Measurements from ENCODE around the gene MAEA.

MAEA gene

DNA sequence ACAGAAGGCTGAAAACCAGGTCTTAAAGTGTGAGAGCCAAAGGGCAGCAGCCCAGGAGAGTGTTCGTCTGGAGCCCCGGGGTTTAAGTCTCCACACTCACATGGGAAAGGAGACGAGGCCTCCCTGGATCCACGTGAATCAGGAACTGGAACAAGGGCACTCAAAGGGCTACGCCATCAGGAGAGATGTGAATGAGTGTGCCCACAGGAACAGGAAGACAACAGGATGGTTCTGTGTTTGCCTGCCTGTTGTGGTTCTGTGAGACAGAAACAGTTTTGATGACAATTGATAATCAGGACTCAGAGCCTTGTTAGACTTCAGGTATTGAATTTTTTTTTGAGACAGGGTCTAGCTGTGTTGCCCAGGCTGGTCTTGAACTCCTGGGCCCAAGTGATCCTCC lies 35.9 kb upstream of the MAEA start:
- H3K9ac ChIP-seq, result no peak overlapping the region
- no peak for TF ChIP-seq Cebpa-rat (IDR thresholded peaks at IDR 0.05)
- H3K36me3 ChIP-seq, result peaks cover 22 to 52% (median 41%) of the 10 kb centered on the region in 11 experiments; a peak in 20 of 22 replicates
- peaks cover 15 to 21% (median 17%) of the 10 kb centered on the region in 10 experiments for H3K4me1 ChIP-seq
- H3K27me3 ChIP-seq, result no peaks in the 10 kb centered on the region
- H3K4me3 ChIP-seq, result peak overlapping the region in 1 of 10 experiments; percentile 7; a peak in 1 of 20 replicates
- no peak overlapping the region for H3K4me2 ChIP-seq
- peaks cover 77 to 85% (median 84%) of the 10 kb centered on the region in 11 experiments for H3K9me3 ChIP-seq (replicated peaks in 1 of 11)
- H3K27ac ChIP-seq, result no peak overlapping the region
- H4K20me1 ChIP-seq, result no peaks in the 10 kb centered on the region

- no peak overlapping the region for H3K4me2 ChIP-seq
- no peak for TF ChIP-seq Cebpa-rat (IDR thresholded peaks at IDR 0.05)
- H3K4me3 ChIP-seq, result no peak overlapping the region
- peaks cover 22 to 26% (median 24%) of the 10 kb centered on the region in 10 experiments for H3K4me1 ChIP-seq
- H3K27ac ChIP-seq, result no peak overlapping the region
- H3K36me3 ChIP-seq, result peaks cover 22 to 52% (median 41%) of the 10 kb centered on the region in 11 experiments; a peak in 20 of 22 replicates
- no peak overlapping the region for H3K9ac ChIP-seq
- H3K27me3 ChIP-seq, result no peaks in the 10 kb centered on the region
- peaks cover 80 to 88% (median 87%) of the 10 kb centered on the region in 11 experiments for H3K9me3 ChIP-seq (replicated peaks in 1 of 11)
- H4K20me1 ChIP-seq, result no peaks in the 10 kb centered on the region
Observed at GRCh38 chr4:1255151-1255550, 34.5 kb upstream of the MAEA start.

DNA sequence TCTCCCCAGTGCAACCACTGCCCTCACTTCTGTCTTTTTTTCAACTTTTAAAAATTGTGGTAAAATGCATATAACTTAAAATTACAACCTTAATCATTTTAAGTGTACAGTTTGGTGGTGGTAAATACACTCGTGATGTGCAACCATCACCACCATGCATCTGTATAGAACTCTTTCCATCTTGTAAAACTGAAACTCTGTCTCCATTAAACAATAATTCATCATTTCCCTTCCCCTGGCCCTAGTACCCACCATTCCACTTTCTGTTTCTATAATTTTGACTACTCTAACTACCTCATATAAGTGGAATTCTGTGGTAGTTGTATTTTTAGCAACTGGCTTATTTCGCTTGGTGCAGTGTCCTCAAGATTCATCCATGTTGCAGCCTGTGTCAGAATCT lies 34.0 kb upstream of the MAEA start:
- H3K4me1 ChIP-seq, result peaks cover 22 to 26% (median 24%) of the 10 kb centered on the region in 10 experiments
- no peaks in the 10 kb centered on the region for H3K27me3 ChIP-seq
- no peak overlapping the region for H3K4me3 ChIP-seq
- peaks cover 80 to 85% (median 84%) of the 10 kb centered on the region in 11 experiments for H3K9me3 ChIP-seq (replicated peaks in 1 of 11)
- H3K27ac ChIP-seq, result no peak overlapping the region
- H3K36me3 ChIP-seq, result peaks cover 22 to 51% (median 38%) of the 10 kb centered on the region in 11 experiments; a peak in 20 of 22 replicates
- H3K9ac ChIP-seq, result no peak overlapping the region
- H4K20me1 ChIP-seq, result no peaks in the 10 kb centered on the region
- no peak for TF ChIP-seq Cebpa-rat (IDR thresholded peaks at IDR 0.05)
- no peak overlapping the region for H3K4me2 ChIP-seq

DNA sequence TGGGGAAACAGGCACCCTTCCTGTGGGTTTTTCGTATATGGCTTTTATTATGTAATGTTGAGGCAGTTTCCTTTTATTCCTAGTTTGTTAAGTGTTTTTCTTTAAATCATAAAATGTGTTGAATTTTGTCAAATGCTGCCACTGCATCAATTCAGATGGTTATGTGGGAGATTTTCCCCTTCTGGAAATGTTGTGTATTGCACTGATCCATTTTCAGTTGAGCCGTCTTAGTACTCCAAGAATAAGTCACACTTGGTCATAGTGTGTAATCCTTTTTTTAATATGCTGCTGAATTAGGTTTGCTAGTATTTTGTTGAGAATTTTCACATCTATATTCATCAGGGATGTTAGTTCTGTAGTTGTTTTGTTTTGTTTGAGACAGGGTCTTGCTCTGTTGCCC lies 31.2 kb upstream of the MAEA start:
- peaks cover 21 to 29% (median 26%) of the 10 kb centered on the region in 10 experiments for H3K4me1 ChIP-seq
- no peak for TF ChIP-seq Cebpa-rat (IDR thresholded peaks at IDR 0.05)

DNA sequence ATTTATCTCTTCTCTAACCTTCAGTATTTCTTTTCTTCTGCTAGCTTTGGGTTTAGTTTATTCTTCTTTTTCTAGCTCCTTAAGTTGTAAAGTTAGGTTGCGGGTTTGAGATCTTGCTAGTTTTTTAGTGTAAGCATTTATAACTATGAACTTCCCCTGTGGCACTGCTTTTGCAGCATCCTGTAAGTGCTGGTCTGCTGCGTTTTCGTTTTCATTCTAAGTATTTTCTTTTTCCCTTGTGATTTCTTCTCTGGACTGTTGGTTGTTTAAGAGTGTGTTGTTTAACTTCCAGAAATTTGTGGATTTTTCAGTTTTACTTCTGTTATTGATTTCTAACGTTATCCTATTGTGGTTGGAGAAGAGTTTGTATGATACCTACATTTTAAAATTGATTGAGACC lies 29.7 kb upstream of the MAEA start:
- Histone ChIP-seq H3K36me3 (peaks cover 0 to 19% (median 7%) of the 10 kb centered on the region in 11 experiments; a peak in 12 of 22 replicates), H3K4me3 (no peak overlapping the region; a peak in 1 of 20 replicates), H3K9me3 (replicated peaks in 1 of 11) (peaks cover 41 to 70% (median 56%) of the 10 kb centered on the region in 11 experiments), H3K4me1 (peaks cover 21 to 29% (median 26%) of the 10 kb centered on the region in 10 experiments), H3K9ac (peak overlapping the region in 10 of 11 experiments; percentile 21 to 69 (median 46); a peak in 16 of 22 replicates), H3K27me3 (no peaks in the 10 kb centered on the region), H3K4me2 (peak overlapping the region; percentile 43 to 79 (median 72)), H3K27ac (peak overlapping the region; percentile 3 to 86 (median 74); a peak in 20 of 22 replicates), H4K20me1 (no peaks in the 10 kb centered on the region; a peak in 1 of 22 replicates)
- no peak for TF ChIP-seq Cebpa-rat (IDR thresholded peaks at IDR 0.05)

More for the DNA sequence above, 31.2 kb upstream of the MAEA start:
- Histone ChIP-seq H3K27ac (no peak overlapping the region), H3K9ac (no peak overlapping the region), H3K27me3 (no peaks in the 10 kb centered on the region), H3K4me2 (peak overlapping the region in 1 of 11 experiments; percentile 72; a peak in 1 of 22 replicates), H3K36me3 (peaks cover 0 to 23% (median 10%) of the 10 kb centered on the region in 11 experiments; a peak in 18 of 22 replicates), H4K20me1 (no peaks in the 10 kb centered on the region), H3K9me3 (replicated peaks in 1 of 11) (peaks cover 56 to 70% (median 59%) of the 10 kb centered on the region in 11 experiments), H3K4me3 (no peak overlapping the region)

DNA sequence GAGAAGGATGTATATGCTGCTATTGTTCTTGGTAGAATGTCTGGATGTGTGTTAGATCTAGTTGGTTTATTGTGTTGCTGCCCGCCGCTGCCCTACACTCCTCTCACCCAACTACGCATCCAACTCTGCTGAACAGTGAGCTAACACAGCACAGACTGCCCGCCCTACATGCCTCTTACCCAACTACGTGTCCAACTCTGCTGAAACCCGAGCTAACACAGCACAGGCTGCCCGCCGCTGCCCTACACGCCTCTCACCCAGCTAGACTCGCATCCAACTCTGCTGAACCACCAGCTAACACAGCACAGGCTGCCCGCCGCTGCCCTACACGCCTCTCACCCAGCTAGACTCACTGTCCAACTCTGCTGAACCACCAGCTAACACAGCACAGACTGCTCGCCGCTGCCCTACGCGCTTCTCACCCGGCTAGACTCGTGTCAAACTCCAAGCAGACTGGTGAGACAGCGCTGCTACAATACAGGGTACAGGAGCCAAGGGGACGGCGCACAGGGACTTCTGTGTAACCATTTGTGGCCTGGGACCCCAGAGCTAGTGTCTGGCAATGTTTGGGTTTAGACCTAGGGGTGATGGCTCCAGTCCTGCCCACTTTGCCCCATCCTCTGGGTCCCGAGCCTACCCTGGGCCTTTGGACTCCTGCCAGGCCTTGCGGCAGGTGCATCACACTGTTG lies 29.1 kb upstream of the MAEA start:
- Histone ChIP-seq H3K9me3 (replicated peaks in 1 of 11) (peaks cover 35 to 69% (median 54%) of the 10 kb centered on the region in 11 experiments), H3K4me3 (no peak overlapping the region), H3K27me3 (no peaks in the 10 kb centered on the region), H3K27ac (peak overlapping the region; percentile 3 to 86 (median 74); a peak in 21 of 22 replicates), H3K4me2 (peak overlapping the region; percentile 43 to 79 (median 72)), H3K9ac (peak overlapping the region in 10 of 11 experiments; percentile 21 to 69 (median 46); a peak in 19 of 22 replicates), H3K4me1 (peaks cover 21 to 29% (median 26%) of the 10 kb centered on the region in 10 experiments), H3K36me3 (peaks cover 0 to 23% (median 9%) of the 10 kb centered on the region in 11 experiments; a peak in 13 of 22 replicates), H4K20me1 (no peaks in the 10 kb centered on the region; a peak in 1 of 22 replicates)
- no peak for TF ChIP-seq Cebpa-rat (IDR thresholded peaks at IDR 0.05)

GRCh38 chr4:1261107-1261928 lies 28.4 kb upstream of the MAEA start:
- H4K20me1 ChIP-seq, result no peaks in the 10 kb centered on the region; a peak in 1 of 22 replicates
- H3K9me3 ChIP-seq (replicated peaks in 1 of 11), result peaks cover 27 to 67% (median 47%) of the 10 kb centered on the region in 11 experiments
- peaks cover 0 to 21% (median 9%) of the 10 kb centered on the region in 11 experiments; a peak in 13 of 22 replicates for H3K36me3 ChIP-seq
- H3K4me2 ChIP-seq, result peak overlapping the region; percentile 43 to 79 (median 72); a peak in 21 of 22 replicates
- H3K27me3 ChIP-seq, result no peaks in the 10 kb centered on the region
- peak overlapping the region in 5 of 11 experiments; percentile 31 to 69 (median 47); a peak in 6 of 22 replicates for H3K9ac ChIP-seq
- TF ChIP-seq Cebpa-rat (IDR thresholded peaks at IDR 0.05), result no peak
- peak overlapping the region in 10 of 11 experiments; percentile 38 to 86 (median 75); a peak in 20 of 22 replicates for H3K27ac ChIP-seq
- H3K4me1 ChIP-seq, result peaks cover 21 to 29% (median 26%) of the 10 kb centered on the region in 10 experiments
- no peak overlapping the region for H3K4me3 ChIP-seq

DNA sequence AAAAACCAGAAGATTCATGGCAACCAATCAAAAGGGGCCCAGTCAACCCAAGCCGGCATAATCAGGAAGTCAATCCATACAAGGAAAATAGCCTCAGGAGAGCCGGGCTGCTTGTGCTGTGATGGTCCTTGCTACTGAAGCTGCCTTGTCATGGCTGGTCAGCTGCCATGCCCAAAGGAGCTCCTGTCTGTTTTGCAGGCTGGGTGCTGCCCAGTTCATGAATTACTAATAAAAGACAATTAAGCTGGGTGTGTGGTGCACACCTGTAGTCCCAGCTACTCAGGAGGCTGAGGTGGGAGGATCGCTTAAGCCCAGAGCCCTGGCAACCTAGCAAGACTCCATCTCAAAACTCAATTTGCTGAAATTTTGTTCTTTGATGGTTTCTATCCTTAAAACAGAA lies 24.7 kb upstream of the MAEA start:
- H3K4me1 ChIP-seq, result peaks cover 14 to 27% (median 22%) of the 10 kb centered on the region in 10 experiments
- H3K4me2 ChIP-seq, result no peak overlapping the region
- TF ChIP-seq Cebpa-rat (IDR thresholded peaks at IDR 0.05), result no peak
- peaks cover 0 to 19% (median 9%) of the 10 kb centered on the region in 11 experiments; a peak in 11 of 22 replicates for H3K36me3 ChIP-seq
- no peak overlapping the region for H3K27ac ChIP-seq
- H3K9me3 ChIP-seq (replicated peaks in 1 of 11), result peaks cover 10 to 48% (median 31%) of the 10 kb centered on the region in 11 experiments
- no peaks in the 10 kb centered on the region; a peak in 1 of 22 replicates for H4K20me1 ChIP-seq
- no peak overlapping the region for H3K4me3 ChIP-seq
- H3K9ac ChIP-seq, result no peak overlapping the region
- H3K27me3 ChIP-seq, result no peaks in the 10 kb centered on the region
